Cardiac septum (tissue), 1 donor: ENCODE data around the gene PERCC1. TPM values are rescaled to one million over a fixed set of nuclear protein-coding genes. Genes with fewer than 3 reads are reported as not detected.

ENCODE experiments used
- DNase-seq: peaks from one replicate; pipeline ENCODE4 v3.0.0-alpha.2; 2020; ENCODE audit warnings: low spot score
- intact Hi-C: fragments of 100-400 bp; cut with DNase I; formaldehyde crosslinking; loops from one replicate; pipeline ENCODE4 v1.14.0; 2022
- total RNA-seq: library from RNA; stranded (reverse); fragmentation: NEBNext Ultra II Directional; extraction: Animal tissue kit (Norgen Biotek cat#: 25700); gene quantifications from one replicate; pipeline ENCODE4 v1.2.1, GENCODE V29; 2021
- donor health status: DM: no; HTN: no; CAD: no.

PERCC1 gene
- total RNA-seq, 1 donor from 2014 or later: not detected

GRCh38 chr16:1446296-1447080 is 15.6 kb downstream of the PERCC1 start:
- DNase-seq: no peak
- intact Hi-C loops: no loop called here

- no peak for DNase-seq
- intact Hi-C loops: no loop called here
These were observed 17.1 kb downstream of the PERCC1 start for GRCh38 chr16:1447965-1448364.

GRCh38 chr16:1448536-1449116 is 17.7 kb downstream of the PERCC1 start:
- intact Hi-C loops: no loop called here
- no peak for DNase-seq

GRCh38 chr16:1449201-1449788 is 18.4 kb downstream of the PERCC1 start:
- intact Hi-C loops: no loop called here
- no peak for DNase-seq

DNA sequence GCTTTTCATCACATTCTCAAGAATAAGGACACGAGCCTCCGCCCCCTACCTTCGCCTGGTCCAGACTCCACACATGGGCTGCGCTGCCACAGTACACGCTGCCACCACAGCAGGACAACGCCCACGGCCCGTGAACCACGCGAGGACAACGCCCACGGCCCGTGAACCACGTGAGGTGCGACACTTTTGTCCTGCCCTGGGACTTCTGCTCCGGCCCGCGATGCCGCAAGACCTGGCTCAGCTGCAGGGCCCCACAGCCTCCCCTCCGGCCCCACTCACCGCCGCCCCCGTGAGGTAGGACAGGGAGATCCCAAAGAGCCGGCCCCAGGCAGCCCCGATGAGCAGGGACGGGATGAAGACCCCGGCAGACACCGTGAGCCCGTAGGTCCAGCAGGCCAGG is 19.3 kb downstream of the PERCC1 start:
- DNase-seq: no peak
- intact Hi-C loops: no loop called here

DNA sequence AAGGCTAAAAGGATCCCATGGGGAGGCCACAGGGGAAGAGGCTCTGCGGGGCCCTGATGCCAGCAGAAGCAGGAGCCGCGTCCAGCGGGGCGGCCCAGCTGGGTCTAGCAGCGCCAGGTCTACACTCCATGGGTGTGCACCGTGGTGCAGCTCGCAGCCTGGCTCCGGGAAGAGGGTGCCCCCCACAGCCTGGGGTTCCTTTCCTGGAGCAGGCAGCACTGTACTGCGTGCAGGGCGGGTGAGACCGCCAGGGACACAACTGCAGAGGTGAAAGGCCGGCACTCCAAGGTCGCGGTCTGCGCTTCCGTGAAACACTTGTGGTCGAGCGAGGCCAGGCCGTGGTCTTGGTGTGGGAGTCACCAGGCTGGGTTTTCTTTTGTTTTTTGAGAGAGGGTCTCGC is 20.0 kb downstream of the PERCC1 start:
- intact Hi-C loops: no loop called here
- DNase-seq: no peak

GRCh38 chr16:1451702-1452392 is 21.0 kb downstream of the PERCC1 start:
- DNase-seq: no peak
- intact Hi-C loops: no loop called here

DNA sequence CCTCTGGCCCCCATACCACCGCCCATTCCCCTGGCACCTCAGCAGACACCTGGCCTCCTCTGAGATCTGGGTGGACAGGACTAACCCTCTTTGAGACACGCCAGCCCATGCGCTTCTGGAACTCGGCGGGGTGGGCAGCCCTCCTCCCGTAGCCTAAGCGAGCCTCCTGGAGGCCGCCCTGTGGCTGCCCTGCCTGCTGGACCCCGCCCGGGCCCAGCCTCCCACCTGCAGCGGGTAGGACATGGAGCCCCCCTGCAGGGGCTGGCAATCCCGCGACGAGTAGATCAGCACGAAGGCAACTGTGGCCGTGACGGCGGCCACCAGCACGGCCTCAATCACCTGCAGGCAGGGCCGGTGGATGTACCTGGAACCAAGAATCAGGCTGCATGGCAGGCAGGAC is 21.7 kb downstream of the PERCC1 start:
- intact Hi-C loops: no loop called here
- no peak for DNase-seq

GRCh38 chr16:1453316-1453715 is 22.4 kb downstream of the PERCC1 start:
- DNase-seq: no peak
- intact Hi-C loops: no loop called here

- intact Hi-C loops: no loop called here
- DNase-seq: no peak
These were observed 23.7 kb downstream of the PERCC1 start for GRCh38 chr16:1454561-1454960.

- no peak for DNase-seq
- intact Hi-C loops: no loop called here
These were observed 24.6 kb downstream of the PERCC1 start for GRCh38 chr16:1455190-1456171.

GRCh38 chr16:1456951-1457350 is 26.1 kb downstream of the PERCC1 start:
- intact Hi-C loops: no loop called here
- no peak for DNase-seq

DNA sequence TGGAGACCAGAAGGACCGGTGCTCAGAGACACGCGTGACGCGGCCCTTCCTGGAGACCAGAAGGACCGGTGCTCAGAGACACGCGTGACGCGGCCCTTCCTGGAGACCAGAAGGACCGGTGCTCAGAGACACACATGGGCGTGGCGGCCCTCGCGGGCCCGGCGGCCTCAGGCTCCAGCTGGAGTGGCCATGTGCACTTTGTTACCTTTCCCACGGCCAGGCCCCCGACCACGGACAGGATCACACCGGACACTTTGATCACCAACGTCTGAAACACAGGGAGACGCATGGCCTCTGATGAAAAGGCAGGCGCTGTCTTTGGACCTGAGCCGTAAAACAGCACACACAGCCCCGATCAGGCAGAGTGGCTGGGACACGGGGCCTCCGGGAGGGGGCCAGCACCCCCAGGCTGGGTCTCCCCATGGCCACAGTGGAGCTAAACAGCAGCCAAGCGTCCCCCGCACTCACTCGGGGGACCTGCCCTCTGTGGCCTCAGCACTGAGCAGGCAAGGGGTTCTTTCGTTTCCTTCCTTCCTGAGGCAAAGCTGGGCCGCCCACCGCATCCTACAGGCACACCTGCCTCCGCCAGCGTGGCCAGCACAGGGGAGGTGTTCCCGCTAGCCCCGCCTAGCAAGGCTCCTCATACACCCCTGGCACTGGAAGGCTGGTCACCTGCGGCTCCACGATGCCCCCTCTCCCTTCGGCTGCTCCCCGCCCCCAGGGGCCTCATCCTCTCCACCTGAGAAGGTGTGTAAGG is 26.8 kb downstream of the PERCC1 start:
- no peak for DNase-seq
- intact Hi-C loops: no loop called here

GRCh38 chr16:1458336-1458976 is 27.6 kb downstream of the PERCC1 start:
- intact Hi-C loops: no loop called here
- DNase-seq: no peak

GRCh38 chr16:1458977-1459341 is 28.1 kb downstream of the PERCC1 start:
- intact Hi-C loops: no loop called here
- no peak for DNase-seq

- no peak for DNase-seq
- intact Hi-C loops: no loop called here
These were observed 29.1 kb downstream of the PERCC1 start for GRCh38 chr16:1459967-1460366.

- no peak for DNase-seq
- intact Hi-C loops: no loop called here
These were observed 29.8 kb downstream of the PERCC1 start for GRCh38 chr16:1460602-1461138.

GRCh38 chr16:1461146-1461545 is 30.3 kb downstream of the PERCC1 start:
- intact Hi-C loops: no loop called here
- no peak for DNase-seq
